HepG2 (cell line): ENCODE results near the gene PIK3R4. TPM values are rescaled to one million over a fixed set of nuclear protein-coding genes. Genes with fewer than 3 reads are reported as not detected.

ENCODE experiments used
- ATRX ChIP-seq: sonication (generic); formaldehyde crosslinking; IDR thresholded peaks from 2 replicates; pipeline ENCODE4 v1.4.0; 2020; ENCODE audit warnings: missing genetic modification reagents, borderline replicate concordance
- CBX5 ChIP-seq: sonication (generic); formaldehyde crosslinking; IDR thresholded peaks from 2 replicates; pipeline ENCODE4 v1.4.0; 2020; ENCODE audit warnings: missing genetic modification reagents, borderline replicate concordance
- GATAD2A ChIP-seq: IDR thresholded peaks from 2 replicates; pipeline ENCODE4 v1.6.1; 2016
- HOXA3 ChIP-seq: sonication (generic); formaldehyde crosslinking; IDR thresholded peaks from 2 replicates; pipeline ENCODE4 v1.5.0; 2020; ENCODE audit warnings: missing genetic modification reagents
- HOXD1 ChIP-seq: sonication (generic); formaldehyde crosslinking; IDR thresholded peaks from 2 replicates; pipeline ENCODE4 v1.5.0; 2020; ENCODE audit warnings: missing genetic modification reagents
- MIER3 ChIP-seq: IDR thresholded peaks from 2 replicates; pipeline ENCODE4 v1.6.1; 2016; ENCODE audit warnings: missing compliant biosample characterization, borderline replicate concordance
- MTERF4 ChIP-seq: sonication (generic); formaldehyde crosslinking; IDR thresholded peaks from 2 replicates; pipeline ENCODE4 v1.8.0; 2023; ENCODE audit warnings: mild to moderate bottlenecking, missing genetic modification reagents
- NCOA2 ChIP-seq: sonication (generic); formaldehyde crosslinking; IDR thresholded peaks from 2 replicates; pipeline ENCODE4 v1.8.0; 2022; ENCODE audit warnings: inconsistent platforms
- PAF1 ChIP-seq: IDR thresholded peaks from 2 replicates; pipeline ENCODE4 v1.6.1; 2016; ENCODE audit warnings: missing genetic modification reagents, missing compliant biosample characterization
- RFX1 ChIP-seq: fragments of 450-650 bp; IDR thresholded peaks from 2 replicates; pipeline ENCODE4 v1.6.1; 2017
- SKIL ChIP-seq: sonication (generic); formaldehyde crosslinking; IDR thresholded peaks from 2 replicates; pipeline ENCODE4 v1.8.0; 2022; ENCODE audit warnings: missing genetic modification reagents, mild to moderate bottlenecking, moderate library complexity, borderline replicate concordance
- THRA ChIP-seq: sonication (generic); formaldehyde crosslinking; IDR thresholded peaks from 2 replicates; pipeline ENCODE4 v1.4.0; 2020; ENCODE audit warnings: missing genetic modification reagents, borderline replicate concordance
- ZFP36 ChIP-seq: fragments of 150-350 bp; IDR thresholded peaks from 2 replicates; pipeline ENCODE4 v1.6.1; 2018; ENCODE audit warnings: borderline replicate concordance, low read length, low read depth; ENCODE audit not compliant: partially characterized antibody
- ZFY ChIP-seq: sonication (generic); formaldehyde crosslinking; IDR thresholded peaks from 2 replicates; pipeline ENCODE4 v1.4.0; 2020; ENCODE audit warnings: missing genetic modification reagents
- ZNF136 ChIP-seq: sonication (generic); formaldehyde crosslinking; IDR thresholded peaks from 2 replicates; pipeline ENCODE4 v1.8.1; 2022; ENCODE audit warnings: low read depth, mild to moderate bottlenecking, moderate library complexity, missing genetic modification reagents
- ZNF292 ChIP-seq: sonication (generic); formaldehyde crosslinking; IDR thresholded peaks from 2 replicates; pipeline ENCODE4 v1.8.1; 2022; ENCODE audit warnings: mild to moderate bottlenecking, low read depth, missing genetic modification reagents, borderline replicate concordance
- ZNF350 ChIP-seq: sonication (generic); formaldehyde crosslinking; IDR thresholded peaks from 2 replicates; pipeline ENCODE4 v1.4.0; 2020; ENCODE audit warnings: mild to moderate bottlenecking, low read depth, missing genetic modification reagents, borderline replicate concordance
- ZNF44 ChIP-seq: sonication (generic); formaldehyde crosslinking; IDR thresholded peaks from 2 replicates; pipeline ENCODE4 v1.5.1; 2020; ENCODE audit warnings: mild to moderate bottlenecking, missing genetic modification reagents
- polyA plus RNA-seq, 8 experiments: library from polyadenylated mRNA; depleted of rRNA in 3 of 8; stranded (reverse) in 7 of 8; unstranded in 1 of 8; fragments of >200 nt; fragmentation: Illumina TruSeq in 4 of 8; extraction: Trizol in 4 of 8; gene quantifications; 2 replicates each; pipeline versions ENCODE4 v1.2.1 to v1.2.3, GENCODE V29; 2011 to 2016; ENCODE audit warnings: low read depth in 4 of 8, missing spikeins in 1 of 8, mixed read lengths in 1 of 8; ENCODE audit not compliant: insufficient read depth in 1 of 8
- total RNA-seq, 5 experiments: library from RNA; depleted of rRNA; stranded (reverse); fragments of >200 nt; fragmentation: Illumina TruSeq; extraction: Trizol; gene quantifications; 2 replicates each; pipeline ENCODE4 v1.2.3, GENCODE V29; 2016; ENCODE audit warnings: low read depth in 1 of 5
- TF ChIP-seq, protein P1 (sequence below): sonication (generic); formaldehyde crosslinking; IDR thresholded peaks from 2 replicates; pipeline ENCODE4 v1.4.0; 2020; ENCODE audit warnings: missing genetic modification reagents, borderline replicate concordance
- TF ChIP-seq, protein P2 (sequence below): sonication (generic); formaldehyde crosslinking; IDR thresholded peaks from 2 replicates; pipeline ENCODE4 v1.8.0; 2022; ENCODE audit warnings: missing genetic modification reagents, mild to moderate bottlenecking, inconsistent platforms, borderline replicate concordance

Gene PIK3R4
- total and polyA plus RNA-seq, 2 of the 13 experiments (the other 11 are each of a cell fraction or from before 2014, with no cell fraction given): 22.4 to 26.0 TPM

DNA sequence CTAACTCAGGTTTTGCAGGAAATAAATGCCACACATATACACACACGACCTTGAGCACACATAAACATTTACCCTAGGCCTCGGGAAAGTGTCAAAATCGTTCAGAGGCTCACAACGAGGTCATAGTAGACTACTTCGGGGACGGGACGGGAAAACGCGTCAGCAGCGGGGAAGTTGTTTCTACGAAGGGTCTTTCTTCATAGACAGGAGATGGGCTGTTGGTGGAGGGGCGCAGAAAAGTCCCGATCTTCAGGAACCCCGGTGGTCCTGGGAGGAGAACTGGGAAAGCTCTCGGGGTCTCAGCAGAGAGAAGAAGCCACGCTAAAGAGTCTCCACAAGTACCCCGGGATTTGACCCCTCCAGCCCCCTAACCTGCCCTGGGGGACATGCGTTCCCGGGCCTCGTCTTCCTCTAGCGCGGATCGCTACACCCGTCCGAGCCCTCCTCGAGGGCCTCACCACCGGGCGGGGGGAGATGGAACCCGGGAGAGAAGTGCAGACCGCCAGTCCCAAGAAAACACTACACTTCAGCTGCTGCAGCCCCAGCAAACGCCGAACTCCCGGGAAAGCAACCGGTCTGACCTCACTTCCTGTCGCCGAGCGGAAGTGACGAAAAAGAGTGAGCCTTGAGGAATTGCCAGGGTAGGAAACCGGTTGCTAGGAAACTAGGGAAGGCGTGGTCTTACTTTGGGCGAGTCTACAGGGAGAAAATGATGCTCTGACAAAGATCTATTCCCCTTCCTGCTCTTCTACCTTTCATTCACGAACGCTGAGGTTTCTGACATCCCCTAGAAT lies at the start of gene PIK3R4 (continued):
- no peak for TF ChIP-seq MTERF4 (CRISPR knock-in tag)
- TF ChIP-seq NCOA2 (CRISPR knock-in tag): 0 out of 2 replicates have a peak, but pooled peaks have one; percentile 8
- TF ChIP-seq ZFP36: no peak
- TF ChIP-seq MIER3 (CRISPR knock-in tag): peak; percentile 38; the same call in 1 of the 2 replicates
- TF ChIP-seq ZNF292: no peak
- TF ChIP-seq HOXD1: no peak
- TF ChIP-seq, protein P1, sequence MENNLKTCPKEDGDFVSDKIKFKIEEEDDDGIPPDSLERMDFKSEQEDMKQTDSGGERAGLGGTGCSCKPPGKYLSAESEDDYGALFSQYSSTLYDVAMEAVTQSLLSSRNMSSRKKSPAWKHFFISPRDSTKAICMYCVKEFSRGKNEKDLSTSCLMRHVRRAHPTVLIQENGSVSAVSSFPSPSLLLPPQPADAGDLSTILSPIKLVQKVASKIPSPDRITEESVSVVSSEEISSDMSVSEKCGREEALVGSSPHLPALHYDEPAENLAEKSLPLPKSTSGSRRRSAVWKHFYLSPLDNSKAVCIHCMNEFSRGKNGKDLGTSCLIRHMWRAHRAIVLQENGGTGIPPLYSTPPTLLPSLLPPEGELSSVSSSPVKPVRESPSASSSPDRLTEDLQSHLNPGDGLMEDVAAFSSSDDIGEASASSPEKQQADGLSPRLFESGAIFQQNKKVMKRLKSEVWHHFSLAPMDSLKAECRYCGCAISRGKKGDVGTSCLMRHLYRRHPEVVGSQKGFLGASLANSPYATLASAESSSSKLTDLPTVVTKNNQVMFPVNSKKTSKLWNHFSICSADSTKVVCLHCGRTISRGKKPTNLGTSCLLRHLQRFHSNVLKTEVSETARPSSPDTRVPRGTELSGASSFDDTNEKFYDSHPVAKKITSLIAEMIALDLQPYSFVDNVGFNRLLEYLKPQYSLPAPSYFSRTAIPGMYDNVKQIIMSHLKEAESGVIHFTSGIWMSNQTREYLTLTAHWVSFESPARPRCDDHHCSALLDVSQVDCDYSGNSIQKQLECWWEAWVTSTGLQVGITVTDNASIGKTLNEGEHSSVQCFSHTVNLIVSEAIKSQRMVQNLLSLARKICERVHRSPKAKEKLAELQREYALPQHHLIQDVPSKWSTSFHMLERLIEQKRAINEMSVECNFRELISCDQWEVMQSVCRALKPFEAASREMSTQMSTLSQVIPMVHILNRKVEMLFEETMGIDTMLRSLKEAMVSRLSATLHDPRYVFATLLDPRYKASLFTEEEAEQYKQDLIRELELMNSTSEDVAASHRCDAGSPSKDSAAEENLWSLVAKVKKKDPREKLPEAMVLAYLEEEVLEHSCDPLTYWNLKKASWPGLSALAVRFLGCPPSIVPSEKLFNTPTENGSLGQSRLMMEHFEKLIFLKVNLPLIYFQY (CRISPR knock-in tag): no peak
- TF ChIP-seq GATAD2A (CRISPR knock-in tag): no peak; the same call in 1 of the 2 replicates
- no peak for TF ChIP-seq PAF1 (CRISPR knock-in tag)
- peak; percentile 66 for TF ChIP-seq RFX1
- TF ChIP-seq, protein P2, sequence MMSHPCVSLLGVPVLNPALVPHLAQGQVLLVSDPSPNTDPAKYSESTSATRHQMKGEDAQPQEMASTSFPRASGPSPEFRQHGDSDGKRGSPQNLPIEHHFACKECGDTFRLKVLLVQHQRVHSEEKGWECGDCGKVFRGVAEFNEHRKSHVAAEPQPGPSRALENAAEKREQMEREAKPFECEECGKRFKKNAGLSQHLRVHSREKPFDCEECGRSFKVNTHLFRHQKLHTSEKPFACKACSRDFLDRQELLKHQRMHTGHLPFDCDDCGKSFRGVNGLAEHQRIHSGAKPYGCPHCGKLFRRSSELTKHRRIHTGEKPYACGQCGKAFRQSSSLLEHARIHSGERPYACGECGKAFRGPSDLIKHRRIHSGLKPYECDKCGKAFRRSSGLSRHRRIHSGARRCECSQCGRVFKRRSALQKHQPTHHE (CRISPR knock-in tag): no peak
- peak; percentile 97 for TF ChIP-seq HOXA3 (CRISPR knock-in tag)
- no peak for TF ChIP-seq ZNF44 (CRISPR knock-in tag)
- no peak for TF ChIP-seq ATRX (CRISPR knock-in tag)
- no peak; the same call in 1 of the 2 replicates for TF ChIP-seq ZNF350 (CRISPR knock-in tag)
- TF ChIP-seq CBX5 (CRISPR knock-in tag): no peak
- no peak for TF ChIP-seq ZNF136 (CRISPR knock-in tag)
- TF ChIP-seq ZFY (CRISPR knock-in tag): 0 out of 2 replicates have a peak, but pooled peaks have one; percentile 39
- TF ChIP-seq SKIL: no peak
- TF ChIP-seq THRA (CRISPR knock-in tag): no peak; the same call in 1 of the 2 replicates
